Thyroid gland (tissue), 4 donors: ENCODE results near the gene GANC.

Source experiments
- POLR2A ChIP-seq, 2 donors: fragments of 450-650 bp; IDR thresholded peaks; one replicate each; pipeline ENCODE4 v1.6.1; 2017; ENCODE audit warnings: antibody characterized with exemption in 2 of 2, mild to moderate bottlenecking in 2 of 2, moderate library complexity in 1 of 2
- TF ChIP-seq, protein P1 (sequence below), 6 experiments: fragments of 200-600 bp in 3 of 6; fragments of 450-650 bp in 3 of 6; sonication (generic) in 3 of 6; IDR thresholded peaks; one replicate each; pipeline ENCODE4 v1.5.1; 2016 to 2019; ENCODE audit warnings: antibody characterized with exemption in 6 of 6, mild to moderate bottlenecking in 2 of 6, inconsistent platforms in 1 of 6, moderate library complexity in 1 of 6

DNA sequence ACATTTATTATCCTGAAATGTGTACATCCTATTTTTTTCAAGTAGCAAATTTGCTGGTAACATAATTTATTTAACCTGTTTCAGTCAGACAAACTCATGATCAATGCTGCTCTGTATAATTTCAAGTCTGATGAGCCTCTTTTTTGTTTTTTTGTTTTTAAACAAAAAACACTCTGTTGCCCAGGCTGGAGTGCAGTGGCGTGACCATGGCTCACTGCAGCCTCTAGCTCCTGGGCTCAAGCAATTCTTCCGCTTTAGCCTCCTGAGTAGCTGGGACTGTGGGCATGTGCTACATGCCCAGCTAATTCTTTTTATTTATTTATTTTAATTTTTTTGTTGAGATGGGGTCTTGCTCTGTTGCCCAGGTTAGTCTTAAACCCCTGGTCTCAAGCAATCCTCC, 46.2 kb downstream of the GANC start:
- TF ChIP-seq, protein P1, sequence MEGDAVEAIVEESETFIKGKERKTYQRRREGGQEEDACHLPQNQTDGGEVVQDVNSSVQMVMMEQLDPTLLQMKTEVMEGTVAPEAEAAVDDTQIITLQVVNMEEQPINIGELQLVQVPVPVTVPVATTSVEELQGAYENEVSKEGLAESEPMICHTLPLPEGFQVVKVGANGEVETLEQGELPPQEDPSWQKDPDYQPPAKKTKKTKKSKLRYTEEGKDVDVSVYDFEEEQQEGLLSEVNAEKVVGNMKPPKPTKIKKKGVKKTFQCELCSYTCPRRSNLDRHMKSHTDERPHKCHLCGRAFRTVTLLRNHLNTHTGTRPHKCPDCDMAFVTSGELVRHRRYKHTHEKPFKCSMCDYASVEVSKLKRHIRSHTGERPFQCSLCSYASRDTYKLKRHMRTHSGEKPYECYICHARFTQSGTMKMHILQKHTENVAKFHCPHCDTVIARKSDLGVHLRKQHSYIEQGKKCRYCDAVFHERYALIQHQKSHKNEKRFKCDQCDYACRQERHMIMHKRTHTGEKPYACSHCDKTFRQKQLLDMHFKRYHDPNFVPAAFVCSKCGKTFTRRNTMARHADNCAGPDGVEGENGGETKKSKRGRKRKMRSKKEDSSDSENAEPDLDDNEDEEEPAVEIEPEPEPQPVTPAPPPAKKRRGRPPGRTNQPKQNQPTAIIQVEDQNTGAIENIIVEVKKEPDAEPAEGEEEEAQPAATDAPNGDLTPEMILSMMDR (IDR thresholded peaks at IDR 0.05): no peak
- no peak for TF ChIP-seq POLR2A (IDR thresholded peaks at IDR 0.05)
